Panc1 (cell line): ENCODE results near the gene BRD3OS. TPM values are rescaled to one million over a fixed set of nuclear protein-coding genes. Genes with fewer than 3 reads are reported as not detected.

Source experiments
- ATAC-seq: fragments of 200-7000 bp; cut with Tn5 transposase; 2 replicates; pipeline ENCODE4 v1.9.1; 2020; ENCODE audit warnings: mild to moderate bottlenecking, moderate library complexity
- BruUV-seq: library from RNA; stranded (reverse); fragments of 400-500 nt; replicated peaks from 2 replicates; lab custom pipeline; 2021; lab: Mats Ljungman, UMichigan
- CTCF ChIA-PET: fragments of 300-600 bp; sonication (Branson Sonifier 250); formaldehyde crosslinking; loops from one replicate; lab custom pipeline; 2022; ENCODE audit warnings: antibody characterized with exemption; lab: Charles Lee
- POLR2A ChIA-PET: fragments of 300-600 bp; sonication (Branson Sonifier 250); formaldehyde crosslinking; loops from one replicate; lab custom pipeline; 2022; ENCODE audit warnings: antibody characterized with exemption; lab: Charles Lee
- DNase-seq: peaks from one replicate; pipeline ENCODE4 v3.0.0-alpha.2; 2010; ENCODE audit warnings: low read depth, low spot score
- H3K27ac ChIP-seq: 2 replicates; pipeline ENCODE4 v1.5.1; 2011; ENCODE audit warnings: mild to moderate bottlenecking, low read length, inconsistent platforms
- H3K27me3 ChIP-seq: fragments of 200-500 bp; sonication (Bioruptor generic); 2 replicates; pipeline ENCODE4 v1.6.0; 2014; ENCODE audit warnings: low read length, inconsistent platforms; ENCODE audit not compliant: control insufficient read depth, insufficient read depth
- H3K36me3 ChIP-seq: fragments of 200-500 bp; sonication (Bioruptor generic); 2 replicates; pipeline ENCODE4 v1.5.1; 2014; ENCODE audit warnings: inconsistent platforms, mild to moderate bottlenecking, low read length, moderate library complexity; ENCODE audit not compliant: control insufficient read depth, insufficient read depth
- H3K4me1 ChIP-seq: 2 replicates; pipeline ENCODE4 v1.5.1; 2011; ENCODE audit warnings: inconsistent platforms, mild to moderate bottlenecking, low read length, moderate library complexity; ENCODE audit not compliant: control insufficient read depth, insufficient read depth
- H3K4me3 ChIP-seq, 2 experiments: 2 replicates each; pipeline ENCODE4 v1.5.1; 2011 to 2012; ENCODE audit warnings: low read depth in 2 of 2, low read length in 2 of 2, mild to moderate bottlenecking in 2 of 2, inconsistent platforms in 1 of 2, moderate library complexity in 1 of 2
- H3K9me3 ChIP-seq: fragments of 200-500 bp; sonication (Bioruptor generic); 2 replicates; pipeline ENCODE4 v1.5.1; 2014; ENCODE audit warnings: low read depth, mild to moderate bottlenecking, inconsistent platforms, low read length, moderate library complexity; ENCODE audit not compliant: control insufficient read depth, insufficient read depth
- CTCF ChIP-seq: fragments of 450-650 bp; IDR thresholded peaks from 2 replicates; pipeline ENCODE4 v1.5.1; 2017; ENCODE audit warnings: mild to moderate bottlenecking
- POLR2AphosphoS5 ChIP-seq: IDR thresholded peaks from 2 replicates; pipeline ENCODE4 v1.6.1; 2012; ENCODE audit warnings: mild to moderate bottlenecking, low read depth, low read length, moderate library complexity
- REST ChIP-seq, 2 experiments: IDR thresholded peaks; 2 replicates each; pipeline ENCODE4 v1.6.1; 2011 to 2012; ENCODE audit warnings: low read depth in 2 of 2, control low read depth in 1 of 2, low read length in 1 of 2, mild to moderate bottlenecking in 1 of 2, moderate library complexity in 1 of 2; ENCODE audit not compliant: insufficient read depth in 1 of 2
- SIN3A ChIP-seq: IDR thresholded peaks from 2 replicates; pipeline ENCODE4 v1.6.1; 2012; ENCODE audit warnings: low read depth, mild to moderate bottlenecking, low read length, moderate library complexity, borderline replicate concordance; ENCODE audit not compliant: insufficient read depth
- TCF7L2 ChIP-seq: IDR thresholded peaks from 2 replicates; pipeline ENCODE4 v1.6.1; 2011; ENCODE audit warnings: mild to moderate bottlenecking, low read depth, low read length, inconsistent platforms
- in situ Hi-C: cut with HindIII; loops from 2 replicates; pipeline ENCODE4 v1.10.0; 2016; ENCODE audit warnings: low sequenced_read_pairs, low pct_unique_long_range_greater_than_20kb
- intact Hi-C: fragments of 100-400 bp; cut with micrococcal nuclease; formaldehyde crosslinking; loops from one replicate; pipeline ENCODE4 v1.10.0; 2022; ENCODE audit not compliant: unreplicated experiment
- total RNA-seq: library from RNA; stranded (reverse); gene quantifications from one replicate; pipeline ENCODE4 v1.2.1, GENCODE V29; 2021; ENCODE audit not compliant: unreplicated experiment

BRD3OS gene
- total RNA-seq, 1 experiment from 2014 or later, result 22.1 TPM

GRCh38 chr9:133979921-133980863, 45.1 kb upstream of the BRD3OS start:
- ATAC-seq (no peak), DNase-seq (no peak)
- no peak for TF ChIP-seq POLR2AphosphoS5
- no peak for TF ChIP-seq TCF7L2
- TF ChIP-seq CTCF, result no peak
- TF ChIP-seq SIN3A, result no peak
- TF ChIP-seq REST (IDR thresholded peaks at IDR 0.05; ENCODE audit: insufficient read depth in 1 of 2, low read depth in 2 of 2, low read length in 1 of 2), result no peak
- ChIA-PET POLR2A (no interaction called here), CTCF (no interaction called here)
- Histone ChIP-seq H3K36me3 (no peaks in the 10 kb centered on the region), H3K9me3 (no peaks in the 10 kb centered on the region), H3K4me1 (no peaks in the 10 kb centered on the region; the same call in 1 of the 2 replicates), H3K4me3 (no peak overlapping the region), H3K27ac (no peak overlapping the region), H3K27me3 (no peaks in the 10 kb centered on the region)
- BruUV-seq, result no TSS peak
- intact Hi-C loops, result no loop called here
- in situ Hi-C loops, result no loop called here

DNA sequence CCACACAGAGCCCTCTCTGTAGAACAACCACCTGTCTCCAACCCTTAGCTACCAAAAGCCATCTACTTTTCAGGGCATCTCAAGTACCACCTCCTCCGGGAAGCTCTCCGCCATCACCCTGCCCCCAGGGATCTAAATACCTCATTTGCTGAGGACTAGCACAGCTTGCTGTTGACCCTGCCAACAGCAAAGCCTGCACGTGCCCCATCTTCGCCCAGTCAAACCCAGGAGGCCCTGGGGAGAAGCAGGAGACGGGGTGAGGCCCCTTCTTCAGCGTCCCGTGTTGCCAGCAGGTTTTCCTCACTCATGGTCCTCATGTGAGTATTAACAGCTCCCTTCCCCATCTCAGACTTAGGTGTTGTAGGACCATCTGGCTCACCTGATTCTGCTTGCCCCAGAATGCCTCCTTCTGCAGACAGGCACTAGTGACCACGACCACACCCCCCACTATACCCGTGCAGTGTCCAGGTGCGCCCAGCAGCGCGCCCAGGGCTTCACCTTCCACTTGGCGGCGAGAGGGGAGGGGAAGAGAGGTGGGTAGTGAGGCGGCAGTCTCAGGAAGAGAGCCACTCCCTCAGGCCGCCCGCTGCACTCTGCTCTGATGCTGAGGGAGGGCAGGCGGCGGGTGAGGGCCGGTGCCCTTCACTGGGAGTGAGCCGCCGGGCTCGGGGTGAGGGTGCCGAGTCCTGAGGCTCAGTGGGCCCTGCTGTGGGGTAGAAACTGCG, 44.3 kb upstream of the BRD3OS start:
- Histone ChIP-seq H3K9me3 (no peaks in the 10 kb centered on the region), H3K4me3 (no peak overlapping the region), H3K27ac (no peak overlapping the region), H3K27me3 (no peaks in the 10 kb centered on the region), H3K36me3 (no peaks in the 10 kb centered on the region), H3K4me1 (no peaks in the 10 kb centered on the region)
- no peak for TF ChIP-seq TCF7L2
- DNase-seq, result no peak
- in situ Hi-C loops, result no loop called here
- ATAC-seq, result no peak
- intact Hi-C loops, result no loop called here
- POLR2A ChIA-PET, result no interaction called here
- CTCF ChIA-PET, result no interaction called here
- BruUV-seq, result no TSS peak
